Cardiac muscle cell (in vitro differentiated cells and primary cell): ENCODE results near the gene HEYL. TPM values are rescaled to one million over a fixed set of nuclear protein-coding genes. Genes with fewer than 3 reads are reported as not detected.

Experiments used
- DNase-seq, 2 donors: peaks; one replicate each; pipeline versions ENCODE4 v3.0.0 to v3.0.0-alpha.2; 2010 to 2017; ENCODE audit warnings: low read depth in 1 of 2, low spot score in 1 of 2
- H3K27ac ChIP-seq: fragments of 200-600 bp; sonication (generic); 2 replicates; pipeline ENCODE4 v1.5.1; 2016
- H3K27me3 ChIP-seq: fragments of 200-600 bp; sonication (generic); 2 replicates; pipeline ENCODE4 v1.6.0; 2016; ENCODE audit warnings: control low read depth
- H3K36me3 ChIP-seq: fragments of 200-600 bp; sonication (generic); 2 replicates; pipeline ENCODE4 v1.5.1; 2016; ENCODE audit warnings: control low read depth
- H3K4me1 ChIP-seq: fragments of 200-600 bp; sonication (generic); 2 replicates; pipeline ENCODE4 v1.8.1; 2017; ENCODE audit warnings: low read depth, mild to moderate bottlenecking, mixed run types
- H3K4me3 ChIP-seq: fragments of 200-600 bp; sonication (generic); 2 replicates; pipeline ENCODE4 v1.5.1; 2016; ENCODE audit warnings: mild to moderate bottlenecking
- H3K9me3 ChIP-seq: fragments of 200-600 bp; sonication (generic); 2 replicates; pipeline ENCODE4 v1.5.1; 2017; ENCODE audit warnings: low read depth, mild to moderate bottlenecking, control low read depth
- polyA plus RNA-seq: library from polyadenylated mRNA; unstranded; fragments of >200 nt; fragmentation: Nextera tagmentation; extraction: Ambion mirVana; gene quantifications from 2 replicates; pipeline ENCODE4 v1.2.1, GENCODE V29; 2016
- total RNA-seq: library from RNA; depleted of rRNA; stranded (reverse); fragments of >200 nt; gene quantifications from 2 replicates; pipeline ENCODE4 v1.2.3, GENCODE V29; 2016
- TF ChIP-seq, protein P1 (sequence below): IDR thresholded peaks from 2 replicates; pipeline ENCODE4 v1.5.1; 2012; ENCODE audit warnings: low read depth, mild to moderate bottlenecking, low read length

The HEYL gene
- total and polyA plus RNA-seq, 2 experiments from 2014 or later: 0.71 to 1.0 TPM

DNA sequence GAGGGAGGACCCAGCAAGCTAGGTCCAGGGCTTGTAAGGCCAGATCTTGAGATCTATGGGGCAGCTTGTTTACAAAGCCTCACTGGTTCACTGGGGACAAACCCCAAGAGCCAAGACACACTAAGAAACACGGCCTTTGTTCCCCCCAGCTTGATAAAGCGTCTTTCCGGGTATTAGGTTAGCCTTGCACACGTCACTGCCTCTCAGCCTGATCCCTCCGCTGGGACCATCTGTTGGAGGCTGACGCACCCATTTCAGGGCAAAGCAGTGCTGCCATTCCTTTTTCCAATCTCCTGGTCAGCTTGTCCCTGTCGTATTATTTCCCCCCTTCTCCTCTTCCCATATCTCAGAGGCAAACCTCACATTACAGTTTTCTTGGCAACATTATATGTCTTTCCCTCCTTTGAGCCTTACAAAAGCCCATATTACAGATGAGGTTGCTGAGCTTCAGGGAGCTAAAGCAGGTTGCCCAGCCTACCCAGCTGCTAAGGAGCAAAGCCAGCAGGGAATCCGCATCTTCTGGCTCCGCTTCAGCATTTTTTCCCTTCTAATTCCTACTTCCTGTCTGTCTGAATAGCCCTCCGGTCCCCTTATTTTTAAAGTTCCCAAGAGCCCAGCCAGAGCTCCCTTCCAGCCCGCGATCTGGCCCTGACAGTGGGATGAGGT, 4.1 kb downstream of the HEYL start:
- Histone ChIP-seq H3K4me1 (no peaks in the 10 kb centered on the region), H3K9me3 (no peaks in the 10 kb centered on the region), H3K4me3 (no peak overlapping the region), H3K36me3 (no peaks in the 10 kb centered on the region), H3K27ac (no peak overlapping the region), H3K27me3 (peaks cover 49% of the 10 kb centered on the region)
- peak in 1 of 2 donors; percentile 61 for DNase-seq
- TF ChIP-seq, protein P1, sequence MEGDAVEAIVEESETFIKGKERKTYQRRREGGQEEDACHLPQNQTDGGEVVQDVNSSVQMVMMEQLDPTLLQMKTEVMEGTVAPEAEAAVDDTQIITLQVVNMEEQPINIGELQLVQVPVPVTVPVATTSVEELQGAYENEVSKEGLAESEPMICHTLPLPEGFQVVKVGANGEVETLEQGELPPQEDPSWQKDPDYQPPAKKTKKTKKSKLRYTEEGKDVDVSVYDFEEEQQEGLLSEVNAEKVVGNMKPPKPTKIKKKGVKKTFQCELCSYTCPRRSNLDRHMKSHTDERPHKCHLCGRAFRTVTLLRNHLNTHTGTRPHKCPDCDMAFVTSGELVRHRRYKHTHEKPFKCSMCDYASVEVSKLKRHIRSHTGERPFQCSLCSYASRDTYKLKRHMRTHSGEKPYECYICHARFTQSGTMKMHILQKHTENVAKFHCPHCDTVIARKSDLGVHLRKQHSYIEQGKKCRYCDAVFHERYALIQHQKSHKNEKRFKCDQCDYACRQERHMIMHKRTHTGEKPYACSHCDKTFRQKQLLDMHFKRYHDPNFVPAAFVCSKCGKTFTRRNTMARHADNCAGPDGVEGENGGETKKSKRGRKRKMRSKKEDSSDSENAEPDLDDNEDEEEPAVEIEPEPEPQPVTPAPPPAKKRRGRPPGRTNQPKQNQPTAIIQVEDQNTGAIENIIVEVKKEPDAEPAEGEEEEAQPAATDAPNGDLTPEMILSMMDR: no peak

DNA sequence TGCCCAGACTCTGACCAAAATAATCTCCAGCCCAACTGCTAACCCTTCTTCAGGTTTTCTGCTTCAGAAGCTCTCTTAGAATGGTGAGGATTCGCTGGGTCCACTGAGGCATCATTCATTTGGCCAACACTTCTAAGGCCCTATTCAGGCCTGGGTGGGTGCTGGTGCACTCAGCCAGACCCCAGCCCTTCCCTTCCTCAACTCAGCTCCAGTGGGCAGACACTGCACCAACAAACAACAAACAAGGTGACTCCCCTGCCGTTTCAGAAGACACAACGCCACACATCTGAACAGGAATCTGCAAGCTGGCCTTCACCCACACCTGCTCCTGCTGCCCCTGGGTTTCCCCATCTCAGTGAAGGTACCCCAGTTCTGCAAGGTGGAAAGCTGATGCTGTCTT, 6.0 kb downstream of the HEYL start:
- DNase-seq: no peak
- Histone ChIP-seq H3K4me1 (no peaks in the 10 kb centered on the region), H3K36me3 (no peaks in the 10 kb centered on the region), H3K27ac (no peak overlapping the region), H3K4me3 (peak overlapping the region; percentile 3), H3K27me3 (peaks cover 29% of the 10 kb centered on the region), H3K9me3 (no peaks in the 10 kb centered on the region)
- TF ChIP-seq, protein P1: no peak

DNA sequence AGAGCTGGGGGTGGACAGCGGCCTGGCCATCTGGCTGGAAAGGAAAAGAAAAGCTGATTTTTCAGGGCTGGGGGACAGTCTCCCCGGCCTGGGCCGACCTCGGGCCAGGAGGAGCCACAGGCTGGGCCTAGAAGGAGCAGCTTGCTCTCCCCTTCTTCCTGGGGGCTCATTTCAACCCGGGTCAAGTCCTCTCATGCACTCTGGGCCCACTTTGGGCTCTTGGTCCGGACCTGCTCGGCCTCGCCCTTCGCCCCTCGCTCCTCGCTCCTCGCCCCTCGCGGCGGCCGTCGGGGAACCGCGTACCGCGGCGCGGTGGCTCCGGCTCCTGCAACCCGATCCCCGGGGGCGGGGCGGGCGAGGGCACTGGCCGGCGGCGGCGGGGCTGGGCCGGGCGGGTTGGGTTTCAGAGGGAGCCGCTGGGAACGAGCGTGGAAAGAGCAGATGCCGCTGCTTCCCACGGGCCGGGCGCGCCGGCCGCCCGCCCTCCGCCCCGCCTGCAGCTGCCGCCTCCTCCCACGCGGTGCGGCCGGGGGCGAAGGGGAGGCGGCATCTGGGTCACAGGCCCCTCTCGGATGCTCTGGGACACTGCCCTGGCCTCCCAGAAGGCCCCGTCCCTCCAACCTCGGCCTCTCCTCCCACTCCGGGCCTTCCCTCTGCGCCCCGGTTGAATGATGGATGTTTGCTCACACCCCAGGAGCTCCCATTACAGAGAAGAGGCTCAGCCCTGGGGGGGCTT, 6.6 kb downstream of the HEYL start:
- Histone ChIP-seq H3K4me1 (no peaks in the 10 kb centered on the region), H3K27ac (no peak overlapping the region), H3K4me3 (peak overlapping the region; percentile 3), H3K9me3 (no peaks in the 10 kb centered on the region), H3K36me3 (no peaks in the 10 kb centered on the region), H3K27me3 (peaks cover 24% of the 10 kb centered on the region)
- DNase-seq: peak; percentile 76 to 87
- TF ChIP-seq, protein P1: no peak

DNA sequence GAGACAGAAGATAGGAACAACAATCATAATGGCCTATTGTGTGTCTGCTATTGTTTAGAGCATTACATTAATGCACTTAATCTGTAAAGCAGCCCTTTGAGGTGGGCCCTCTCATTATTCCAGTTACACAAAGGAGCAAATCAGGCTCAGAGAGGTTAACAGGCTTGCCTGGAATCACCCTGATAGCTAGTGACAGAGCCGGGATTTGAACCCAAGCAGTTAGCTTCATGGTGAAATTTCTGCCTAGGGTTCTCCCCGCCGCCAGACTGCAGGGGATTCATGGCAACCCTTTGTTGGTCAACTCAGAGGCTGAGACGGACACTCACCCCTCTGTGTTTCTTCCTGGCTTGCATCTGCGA, 7.1 kb downstream of the HEYL start:
- Histone ChIP-seq H3K27ac (no peak overlapping the region), H3K27me3 (peaks cover 18% of the 10 kb centered on the region), H3K36me3 (no peaks in the 10 kb centered on the region), H3K4me3 (no peak overlapping the region), H3K9me3 (no peaks in the 10 kb centered on the region), H3K4me1 (no peaks in the 10 kb centered on the region)
- DNase-seq: no peak
- TF ChIP-seq, protein P1: no peak

DNA sequence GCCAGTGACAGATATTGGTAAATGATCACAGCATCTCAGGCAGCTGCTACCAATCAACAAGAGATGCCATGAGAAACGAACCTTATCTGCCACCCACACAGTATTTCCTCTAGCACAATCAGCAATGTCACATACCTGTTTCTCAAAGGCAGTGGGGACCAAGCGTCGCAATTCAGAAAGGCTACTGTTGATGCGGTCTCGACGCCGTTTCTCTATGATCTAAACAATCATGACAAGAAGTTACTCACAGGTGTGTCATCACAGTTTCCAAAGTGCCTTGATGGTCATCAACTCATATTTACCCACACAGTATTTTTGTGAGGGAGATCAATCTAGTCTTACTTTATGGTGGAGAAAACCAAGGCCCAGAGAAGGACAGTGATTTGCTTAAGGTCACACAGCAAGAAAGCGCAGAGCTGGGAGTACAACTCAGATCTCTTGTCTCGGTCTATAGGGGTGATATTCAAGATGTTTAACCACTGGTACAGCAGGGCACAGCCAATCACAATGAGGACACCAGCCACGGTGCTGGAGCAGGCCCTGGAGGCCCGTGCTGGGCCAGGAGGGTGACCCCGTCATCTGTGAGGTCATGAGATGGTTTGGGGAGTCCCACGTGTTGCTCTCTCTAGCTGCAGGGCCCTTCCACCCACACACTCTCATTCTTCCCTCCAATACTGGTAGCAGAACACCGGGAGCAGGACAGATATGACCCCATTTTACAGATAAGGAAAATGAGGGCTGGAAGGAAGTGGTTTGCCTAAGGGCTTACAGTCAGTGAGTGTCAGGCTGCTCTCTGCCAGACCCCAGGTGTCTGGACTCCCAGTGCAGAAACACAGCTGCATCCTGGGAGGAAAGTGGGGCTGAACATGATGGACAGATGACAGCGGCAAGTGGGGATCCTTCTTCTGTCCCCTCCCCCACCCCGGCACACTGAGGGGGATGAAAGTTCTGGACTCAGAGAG, 7.8 kb downstream of the HEYL start:
- TF ChIP-seq, protein P1: no peak
- no peak overlapping the region for H3K4me3 ChIP-seq
- no peaks in the 10 kb centered on the region for H3K4me1 ChIP-seq
- peaks cover 12% of the 10 kb centered on the region for H3K27me3 ChIP-seq
- no peaks in the 10 kb centered on the region for H3K36me3 ChIP-seq
- no peaks in the 10 kb centered on the region for H3K9me3 ChIP-seq
- no peak overlapping the region for H3K27ac ChIP-seq
- DNase-seq: no peak
